ENCODE measurements around the gene GNB2.
"Not testable (repeated sequence)": the region's sequence is repeated elsewhere in the genome, so short reads cannot be mapped to it uniquely, and the experiment has no call there.

Gene GNB2

DNA sequence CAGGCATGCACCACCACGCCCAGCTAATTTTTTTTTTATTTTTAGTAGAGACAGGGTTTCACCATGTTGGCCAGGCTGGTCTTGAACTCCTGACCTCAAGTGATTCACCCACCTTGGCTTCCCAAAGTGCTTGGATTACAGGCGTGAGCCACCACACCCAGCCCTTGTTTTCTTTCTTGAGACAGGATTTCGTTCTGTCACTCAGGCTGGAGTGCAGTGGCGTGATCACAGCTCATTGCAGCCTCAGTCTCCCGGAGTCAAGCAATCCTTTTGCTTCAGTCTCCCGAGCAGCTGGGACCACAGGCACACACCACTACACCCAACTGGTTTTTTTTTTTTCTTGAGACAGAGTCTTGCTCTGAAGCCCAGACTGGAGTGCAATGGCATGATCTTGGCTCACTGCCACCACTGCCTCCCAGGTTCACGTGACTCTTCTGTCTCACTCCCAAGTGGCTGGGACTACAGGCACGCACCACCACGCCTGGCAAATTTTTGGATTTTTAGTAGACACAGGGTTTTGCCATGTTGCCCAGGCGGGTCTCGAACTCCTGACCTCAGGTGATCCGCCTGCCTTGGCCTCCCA, 11.3 kb upstream of the GNB2 start:
- not testable (repeated sequence) for DNase-seq (ENCODE audit: low spot score)

- DNase-seq (ENCODE audit: low spot score): no peak
These were observed 8.3 kb upstream of the GNB2 start for GRCh38 chr7:100665168-100665726.

DNA sequence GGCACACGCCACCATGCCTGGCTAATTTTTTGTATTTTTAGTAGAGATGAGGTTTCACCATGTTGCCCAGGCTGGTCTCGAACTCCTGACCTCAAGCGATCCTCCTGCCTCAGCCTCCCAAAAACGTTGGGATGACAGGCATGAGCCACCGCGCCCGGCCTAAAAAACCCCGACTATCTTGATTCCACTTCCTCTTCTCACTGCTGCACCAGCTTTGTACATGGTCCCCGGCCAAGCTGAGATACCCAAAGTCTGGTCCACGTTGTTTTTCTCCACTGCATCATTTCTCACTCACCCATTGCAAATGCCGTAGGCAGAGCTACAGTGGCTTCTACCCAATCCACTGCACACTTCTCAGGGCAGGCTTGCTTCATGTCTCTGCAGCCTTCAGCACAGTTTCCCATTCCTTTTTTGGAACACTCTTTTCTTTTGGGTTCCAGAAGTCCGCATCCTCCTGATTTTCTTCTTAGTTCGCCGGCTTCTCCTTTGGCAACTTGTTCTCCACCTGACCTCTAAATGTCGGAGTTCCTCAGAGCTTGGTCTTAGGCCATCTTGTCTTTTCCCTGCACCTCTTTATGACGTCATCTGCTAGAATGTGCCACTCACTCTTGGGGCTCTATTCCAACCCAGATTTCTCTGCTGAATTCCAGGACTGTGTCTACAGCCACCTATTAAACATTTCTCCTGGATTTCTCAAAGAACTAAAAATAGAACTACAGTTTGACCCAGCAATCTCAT, 6.0 kb upstream of the GNB2 start:
- no peak for DNase-seq (ENCODE audit: low spot score)

DNA sequence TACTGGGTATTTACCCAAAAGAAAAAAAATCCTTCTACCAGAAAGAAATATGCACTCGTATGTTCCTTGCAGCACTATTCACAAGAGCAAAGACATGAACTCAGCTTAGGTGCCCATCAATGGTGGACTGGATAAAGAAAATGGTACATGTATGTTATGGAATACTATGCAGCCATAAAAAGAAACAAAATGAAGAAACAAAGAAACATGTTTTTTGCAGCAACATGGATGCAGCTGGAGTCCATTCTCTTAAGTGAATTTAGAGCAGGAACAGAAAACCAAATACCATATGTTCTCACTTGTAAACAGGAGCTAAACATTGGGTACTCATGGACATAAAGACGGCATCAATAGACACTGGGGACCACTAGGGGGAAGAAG, 5.5 kb upstream of the GNB2 start:
- no peak for DNase-seq (ENCODE audit: low spot score)

GRCh38 chr7:100669106-100669505, 4.4 kb upstream of the GNB2 start:
- DNase-seq (ENCODE audit: low spot score): not testable (repeated sequence)

DNA sequence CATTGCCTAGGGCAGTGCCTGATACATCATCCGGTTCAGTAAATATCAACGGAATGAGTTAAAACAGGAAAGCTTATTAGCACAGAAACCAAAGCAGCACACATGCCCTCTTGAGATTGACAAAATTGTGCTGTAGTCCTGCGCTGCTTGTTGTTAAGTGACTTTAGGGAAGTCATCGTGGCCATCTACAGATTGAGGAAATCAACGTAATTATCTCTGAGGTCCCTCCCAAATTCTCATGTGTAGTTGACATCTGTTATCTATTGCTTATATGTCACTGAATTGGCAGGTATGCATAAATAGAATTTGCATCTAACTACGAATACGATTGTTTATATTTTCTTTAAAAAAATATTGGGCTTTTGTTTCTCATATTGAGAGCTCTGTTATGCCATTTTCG, 3.5 kb upstream of the GNB2 start:
- no peak for DNase-seq (ENCODE audit: low spot score)

- no peak for DNase-seq (ENCODE audit: low spot score)
These were observed 1.9 kb upstream of the GNB2 start for GRCh38 chr7:100671353-100672327.

- DNase-seq (ENCODE audit: low spot score): no peak
These were observed 436 bp downstream of the GNB2 start for GRCh38 chr7:100673942-100674410.

- DNase-seq (ENCODE audit: low spot score): no peak
These were observed 1.0 kb downstream of the GNB2 start for GRCh38 chr7:100674411-100675104.

GRCh38 chr7:100675105-100675451, 1.5 kb downstream of the GNB2 start:
- no peak for DNase-seq (ENCODE audit: low spot score)

DNA sequence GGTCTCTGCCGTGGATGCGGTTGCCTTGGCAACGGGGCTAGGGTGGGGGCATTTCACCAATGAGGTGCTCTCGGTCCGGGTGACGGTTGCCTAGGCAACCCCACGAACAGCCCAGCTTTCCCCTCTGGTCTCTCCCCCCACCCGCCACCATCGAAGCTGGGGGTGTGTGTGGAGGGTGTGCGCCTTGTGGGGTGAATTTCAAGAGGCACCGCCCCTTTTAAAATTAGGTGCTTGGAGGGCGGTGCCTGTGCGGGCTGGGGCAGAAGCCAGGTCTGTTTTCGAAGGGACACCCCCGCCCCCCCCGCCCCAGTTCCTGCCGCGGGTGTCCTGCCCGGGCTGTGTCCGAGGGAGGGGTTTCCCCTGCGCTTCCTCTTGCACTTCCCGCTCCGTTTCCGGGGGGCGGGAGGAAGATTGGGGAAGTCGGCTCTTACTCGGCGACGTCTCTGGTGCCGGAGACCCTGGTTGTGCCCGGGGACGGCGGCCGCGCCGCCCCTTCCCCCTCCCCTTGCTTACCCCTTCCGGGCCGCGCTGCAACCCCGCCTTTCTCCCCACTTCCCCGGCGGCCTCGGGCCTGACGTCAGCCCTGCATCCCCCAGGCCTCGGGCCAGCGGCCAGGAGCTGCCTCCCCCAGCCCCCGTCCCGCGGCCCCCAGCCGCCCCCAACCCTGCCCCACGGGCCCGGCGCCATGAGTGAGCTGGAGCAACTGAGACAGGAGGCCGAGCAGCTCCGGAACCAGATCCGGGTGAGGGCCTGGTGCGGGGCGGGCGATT, 2.2 kb downstream of the GNB2 start:
- peak; percentile 75 for DNase-seq (ENCODE audit: low spot score)

- no peak for DNase-seq (ENCODE audit: low spot score)
These were observed 3.2 kb downstream of the GNB2 start for GRCh38 chr7:100676501-100677306.

DNA sequence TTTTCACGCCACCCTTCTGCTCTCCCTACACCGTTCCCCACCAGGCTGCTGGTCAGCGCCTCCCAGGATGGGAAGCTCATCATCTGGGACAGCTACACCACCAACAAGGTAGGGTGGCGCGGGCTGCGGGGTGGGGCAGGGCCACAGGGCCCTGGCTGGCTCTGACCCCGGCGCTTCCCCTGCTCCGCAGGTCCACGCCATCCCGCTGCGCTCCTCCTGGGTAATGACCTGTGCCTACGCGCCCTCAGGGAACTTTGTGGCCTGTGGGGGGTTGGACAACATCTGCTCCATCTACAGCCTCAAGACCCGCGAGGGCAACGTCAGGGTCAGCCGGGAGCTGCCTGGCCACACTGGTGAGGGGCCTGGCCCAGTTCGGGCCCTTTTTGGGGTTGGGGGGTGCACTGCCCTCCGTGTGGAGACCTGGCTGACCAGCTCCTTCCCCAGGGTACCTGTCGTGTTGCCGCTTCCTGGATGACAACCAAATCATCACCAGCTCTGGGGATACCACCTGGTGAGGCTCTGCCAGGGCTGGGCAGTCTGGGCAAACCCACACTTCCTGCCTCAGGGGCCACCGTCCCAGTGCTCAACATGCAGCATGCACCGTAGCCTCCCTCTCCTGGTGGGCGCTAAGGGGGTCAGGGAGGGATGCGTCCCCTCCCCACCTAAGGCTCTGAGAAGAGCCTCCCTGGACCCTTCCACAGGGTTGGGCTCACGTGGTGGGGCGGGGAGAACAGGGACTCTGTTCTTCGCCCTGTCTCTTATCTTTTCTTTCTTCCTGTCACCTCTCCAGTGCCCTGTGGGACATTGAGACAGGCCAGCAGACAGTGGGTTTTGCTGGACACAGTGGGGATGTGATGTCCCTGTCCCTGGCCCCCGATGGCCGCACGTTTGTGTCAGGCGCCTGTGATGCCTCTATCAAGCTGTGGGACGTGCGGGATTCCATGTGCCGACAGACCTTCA, 4.0 kb downstream of the GNB2 start:
- no peak for DNase-seq (ENCODE audit: low spot score)

- no peak for DNase-seq (ENCODE audit: low spot score)
These were observed 4.9 kb downstream of the GNB2 start for GRCh38 chr7:100678291-100678984.

DNA sequence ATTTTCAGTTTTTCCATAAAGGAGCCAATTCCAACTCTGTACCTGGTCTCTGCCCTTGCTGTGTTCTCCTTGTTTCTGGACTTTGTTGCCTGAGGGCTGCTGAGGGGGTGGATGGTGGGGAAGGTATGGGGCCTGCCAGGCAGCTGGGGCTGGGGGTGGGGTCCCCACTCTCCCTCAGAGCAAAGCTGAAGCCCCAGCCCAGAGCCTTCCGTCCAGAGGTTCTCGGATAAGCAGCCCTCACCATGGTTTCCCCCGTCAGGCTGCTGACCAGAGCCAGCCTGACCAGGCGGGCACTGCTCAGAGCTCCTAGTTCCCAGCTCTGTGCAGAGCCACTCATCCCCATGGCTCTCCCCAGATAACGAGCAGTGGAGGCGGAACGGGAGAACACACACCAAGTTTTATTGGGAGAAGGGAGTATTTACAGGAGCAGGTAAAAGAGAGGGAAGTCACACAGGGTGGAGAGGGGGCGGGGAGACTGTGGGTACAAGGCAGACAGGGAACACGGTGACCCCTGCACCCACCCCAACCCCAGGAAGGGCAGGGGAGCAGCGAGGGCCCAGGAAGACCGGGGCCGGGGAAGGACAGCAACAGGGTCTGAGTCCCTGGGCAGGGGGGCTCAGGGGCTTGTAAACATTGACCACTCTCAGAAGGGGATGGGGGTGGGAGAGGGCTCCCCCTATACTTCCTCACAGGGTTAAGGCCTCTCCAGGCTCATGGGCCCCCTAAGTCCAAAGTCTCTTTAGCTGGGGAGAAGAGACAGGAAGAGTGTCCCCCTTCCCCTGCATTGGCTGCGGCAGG, 5.8 kb downstream of the GNB2 start:
- DNase-seq (ENCODE audit: low spot score): no peak

- DNase-seq (ENCODE audit: low spot score): no peak
These were observed 6.5 kb downstream of the GNB2 start for GRCh38 chr7:100679927-100680575.
